ENCODE measurements around the gene FHIT.
"Not testable (repeated sequence)": the region's sequence is repeated elsewhere in the genome, so short reads cannot be mapped to it uniquely, and the experiment has no call there.

FHIT gene

GRCh38 chr3:60574046-60574769, 677.0 kb downstream of the FHIT start:
- DNase-seq (ENCODE audit: low read depth in 2 of 2), result no peak

- DNase-seq (ENCODE audit: low read depth in 2 of 2), result no peak
These were observed 677.8 kb downstream of the FHIT start for GRCh38 chr3:60573494-60573893.

- no peak for DNase-seq (ENCODE audit: low read depth in 2 of 2)
These were observed 679.7 kb downstream of the FHIT start for GRCh38 chr3:60571511-60571910.

GRCh38 chr3:60557122-60557521, 694.1 kb downstream of the FHIT start:
- DNase-seq (ENCODE audit: low read depth in 2 of 2), result no peak

GRCh38 chr3:60555686-60556354, 695.4 kb downstream of the FHIT start:
- DNase-seq (ENCODE audit: low read depth in 2 of 2), result no peak

GRCh38 chr3:60553144-60553543, 698.1 kb downstream of the FHIT start:
- no peak for DNase-seq (ENCODE audit: low read depth in 2 of 2)

GRCh38 chr3:60552581-60552980, 698.7 kb downstream of the FHIT start:
- DNase-seq (ENCODE audit: low read depth in 2 of 2), result no peak

- DNase-seq (ENCODE audit: low read depth in 2 of 2), result no peak
These were observed 699.6 kb downstream of the FHIT start for GRCh38 chr3:60551455-60552209.

- no peak for DNase-seq (ENCODE audit: low read depth in 2 of 2)
These were observed 701.4 kb downstream of the FHIT start for GRCh38 chr3:60549863-60550262.

- no peak for DNase-seq (ENCODE audit: low read depth in 2 of 2)
These were observed 708.3 kb downstream of the FHIT start for GRCh38 chr3:60542995-60543394.

- not testable (repeated sequence) for DNase-seq (ENCODE audit: low read depth in 2 of 2)
These were observed 711.9 kb downstream of the FHIT start for GRCh38 chr3:60539394-60539793.

GRCh38 chr3:60536420-60536819, 714.8 kb downstream of the FHIT start:
- no peak for DNase-seq (ENCODE audit: low read depth in 2 of 2)

GRCh38 chr3:60531759-60532158, 719.5 kb downstream of the FHIT start:
- DNase-seq (ENCODE audit: low read depth in 2 of 2), result no peak

GRCh38 chr3:60528651-60529050, 722.6 kb downstream of the FHIT start:
- DNase-seq (ENCODE audit: low read depth in 2 of 2), result no peak

- no peak for DNase-seq (ENCODE audit: low read depth in 2 of 2)
These were observed 727.7 kb downstream of the FHIT start for GRCh38 chr3:60523536-60523935.

GRCh38 chr3:60517134-60517533, 734.1 kb downstream of the FHIT start:
- DNase-seq (ENCODE audit: low read depth in 2 of 2), result no peak

- no peak for DNase-seq (ENCODE audit: low read depth in 2 of 2)
These were observed 736.4 kb downstream of the FHIT start for GRCh38 chr3:60514866-60515265.

- no peak for DNase-seq (ENCODE audit: low read depth in 2 of 2)
These were observed 737.1 kb downstream of the FHIT start for GRCh38 chr3:60514085-60514649.

GRCh38 chr3:60513241-60513640, 738.0 kb downstream of the FHIT start:
- DNase-seq (ENCODE audit: low read depth in 2 of 2), result no peak

- no peak for DNase-seq (ENCODE audit: low read depth in 2 of 2)
These were observed 738.7 kb downstream of the FHIT start for GRCh38 chr3:60512506-60512905.

- no peak for DNase-seq (ENCODE audit: low read depth in 2 of 2)
These were observed 741.8 kb downstream of the FHIT start for GRCh38 chr3:60509471-60509870.

GRCh38 chr3:60504827-60505457, 746.3 kb downstream of the FHIT start:
- no peak for DNase-seq (ENCODE audit: low read depth in 2 of 2)
